H1 (cell line): ENCODE results near the gene MSTN. TPM values are rescaled to one million over a fixed set of nuclear protein-coding genes. Genes with fewer than 3 reads are reported as not detected.

Source experiments
- CHD1 ChIP-seq: IDR thresholded peaks from 2 replicates; pipeline ENCODE4 v1.6.1; 2012; ENCODE audit warnings: low read depth, low read length, improper control_type of control experiment
- CTCF ChIP-seq, 3 experiments: IDR thresholded peaks; 1 replicate in 2 of 3; 2 replicates in 1 of 3; pipeline versions ENCODE4 v1.5.1 to v1.6.1; 2011; ENCODE audit warnings: low read length in 3 of 3, mild to moderate bottlenecking in 3 of 3, inconsistent platforms in 2 of 3, low read depth in 1 of 3, moderate library complexity in 1 of 3; ENCODE audit not compliant: insufficient read depth in 1 of 3; ENCODE audit errors: control extremely low read depth in 1 of 3
- POLR2AphosphoS5 ChIP-seq: IDR thresholded peaks from 2 replicates; pipeline ENCODE4 v1.6.1; 2011; ENCODE audit warnings: low read depth, low read length
- POU5F1 ChIP-seq: IDR thresholded peaks from 2 replicates; pipeline ENCODE4 v1.6.1; 2011; ENCODE audit warnings: low read depth, mild to moderate bottlenecking, low read length, moderate library complexity
- SIN3A ChIP-seq, 2 experiments: IDR thresholded peaks in 1 of 2; conservative IDR thresholded peaks in 1 of 2; 2 replicates each; pipeline ENCODE4 v1.6.1; 2011 to 2012; ENCODE audit warnings: low read length in 2 of 2, improper control_type of control experiment in 1 of 2, low read depth in 1 of 2, mild to moderate bottlenecking in 1 of 2
- SIRT6 ChIP-seq: IDR thresholded peaks from one replicate; pipeline ENCODE4 v1.7.1; 2012; ENCODE audit warnings: low read length, inconsistent platforms
- ZNF274 ChIP-seq: IDR thresholded peaks from 2 replicates; pipeline ENCODE4 v1.7.0; 2012; ENCODE audit warnings: low read length, borderline replicate concordance; ENCODE audit errors: extremely low read depth
- polyA plus RNA-seq, 7 experiments: library from polyadenylated mRNA; depleted of rRNA in 3 of 7; stranded (reverse) in 5 of 7; unstranded in 2 of 7; fragments of >200 nt in 5 of 7; fragments of 200-250 nt in 2 of 7; gene quantifications; 1 replicate in 5 of 7; 2 replicates in 1 of 7; 4 replicates in 1 of 7; pipeline versions ENCODE4 v1.2.1 to v1.2.3, GENCODE V29; 2011 to 2013; ENCODE audit warnings: missing spikeins in 2 of 7, mixed read lengths in 2 of 7
- total RNA-seq: library from RNA; stranded (reverse); fragmentation: NEBNext Ultra II Directional; extraction: Animal tissue kit (Norgen Biotek cat#: 25700); gene quantifications from 2 replicates; pipeline ENCODE4 v1.2.1, GENCODE V29; 2021
- TF ChIP-seq, protein P1 (sequence below): fragments of 300-600 bp; sonication (generic); IDR thresholded peaks from 2 replicates; pipeline ENCODE4 v1.7.1; 2012; ENCODE audit warnings: low read length, moderate library complexity, mild to moderate bottlenecking, inconsistent platforms; ENCODE audit not compliant: insufficient replicate concordance

The MSTN gene
- total and polyA plus RNA-seq, 2 of the 8 experiments (the other 6 are each of a cell fraction or from before 2014, with no cell fraction given), result not detected

GRCh38 chr2:190052307-190052706 is 10.2 kb downstream of the MSTN start (continued):
- no peak for TF ChIP-seq CTCF (IDR thresholded peaks at IDR 0.05; ENCODE audit: control extremely low read depth in 1 of 3, insufficient read depth in 1 of 3, low read depth in 1 of 3, low read length in 3 of 3)
- no peak for TF ChIP-seq POU5F1
- TF ChIP-seq, protein P1, sequence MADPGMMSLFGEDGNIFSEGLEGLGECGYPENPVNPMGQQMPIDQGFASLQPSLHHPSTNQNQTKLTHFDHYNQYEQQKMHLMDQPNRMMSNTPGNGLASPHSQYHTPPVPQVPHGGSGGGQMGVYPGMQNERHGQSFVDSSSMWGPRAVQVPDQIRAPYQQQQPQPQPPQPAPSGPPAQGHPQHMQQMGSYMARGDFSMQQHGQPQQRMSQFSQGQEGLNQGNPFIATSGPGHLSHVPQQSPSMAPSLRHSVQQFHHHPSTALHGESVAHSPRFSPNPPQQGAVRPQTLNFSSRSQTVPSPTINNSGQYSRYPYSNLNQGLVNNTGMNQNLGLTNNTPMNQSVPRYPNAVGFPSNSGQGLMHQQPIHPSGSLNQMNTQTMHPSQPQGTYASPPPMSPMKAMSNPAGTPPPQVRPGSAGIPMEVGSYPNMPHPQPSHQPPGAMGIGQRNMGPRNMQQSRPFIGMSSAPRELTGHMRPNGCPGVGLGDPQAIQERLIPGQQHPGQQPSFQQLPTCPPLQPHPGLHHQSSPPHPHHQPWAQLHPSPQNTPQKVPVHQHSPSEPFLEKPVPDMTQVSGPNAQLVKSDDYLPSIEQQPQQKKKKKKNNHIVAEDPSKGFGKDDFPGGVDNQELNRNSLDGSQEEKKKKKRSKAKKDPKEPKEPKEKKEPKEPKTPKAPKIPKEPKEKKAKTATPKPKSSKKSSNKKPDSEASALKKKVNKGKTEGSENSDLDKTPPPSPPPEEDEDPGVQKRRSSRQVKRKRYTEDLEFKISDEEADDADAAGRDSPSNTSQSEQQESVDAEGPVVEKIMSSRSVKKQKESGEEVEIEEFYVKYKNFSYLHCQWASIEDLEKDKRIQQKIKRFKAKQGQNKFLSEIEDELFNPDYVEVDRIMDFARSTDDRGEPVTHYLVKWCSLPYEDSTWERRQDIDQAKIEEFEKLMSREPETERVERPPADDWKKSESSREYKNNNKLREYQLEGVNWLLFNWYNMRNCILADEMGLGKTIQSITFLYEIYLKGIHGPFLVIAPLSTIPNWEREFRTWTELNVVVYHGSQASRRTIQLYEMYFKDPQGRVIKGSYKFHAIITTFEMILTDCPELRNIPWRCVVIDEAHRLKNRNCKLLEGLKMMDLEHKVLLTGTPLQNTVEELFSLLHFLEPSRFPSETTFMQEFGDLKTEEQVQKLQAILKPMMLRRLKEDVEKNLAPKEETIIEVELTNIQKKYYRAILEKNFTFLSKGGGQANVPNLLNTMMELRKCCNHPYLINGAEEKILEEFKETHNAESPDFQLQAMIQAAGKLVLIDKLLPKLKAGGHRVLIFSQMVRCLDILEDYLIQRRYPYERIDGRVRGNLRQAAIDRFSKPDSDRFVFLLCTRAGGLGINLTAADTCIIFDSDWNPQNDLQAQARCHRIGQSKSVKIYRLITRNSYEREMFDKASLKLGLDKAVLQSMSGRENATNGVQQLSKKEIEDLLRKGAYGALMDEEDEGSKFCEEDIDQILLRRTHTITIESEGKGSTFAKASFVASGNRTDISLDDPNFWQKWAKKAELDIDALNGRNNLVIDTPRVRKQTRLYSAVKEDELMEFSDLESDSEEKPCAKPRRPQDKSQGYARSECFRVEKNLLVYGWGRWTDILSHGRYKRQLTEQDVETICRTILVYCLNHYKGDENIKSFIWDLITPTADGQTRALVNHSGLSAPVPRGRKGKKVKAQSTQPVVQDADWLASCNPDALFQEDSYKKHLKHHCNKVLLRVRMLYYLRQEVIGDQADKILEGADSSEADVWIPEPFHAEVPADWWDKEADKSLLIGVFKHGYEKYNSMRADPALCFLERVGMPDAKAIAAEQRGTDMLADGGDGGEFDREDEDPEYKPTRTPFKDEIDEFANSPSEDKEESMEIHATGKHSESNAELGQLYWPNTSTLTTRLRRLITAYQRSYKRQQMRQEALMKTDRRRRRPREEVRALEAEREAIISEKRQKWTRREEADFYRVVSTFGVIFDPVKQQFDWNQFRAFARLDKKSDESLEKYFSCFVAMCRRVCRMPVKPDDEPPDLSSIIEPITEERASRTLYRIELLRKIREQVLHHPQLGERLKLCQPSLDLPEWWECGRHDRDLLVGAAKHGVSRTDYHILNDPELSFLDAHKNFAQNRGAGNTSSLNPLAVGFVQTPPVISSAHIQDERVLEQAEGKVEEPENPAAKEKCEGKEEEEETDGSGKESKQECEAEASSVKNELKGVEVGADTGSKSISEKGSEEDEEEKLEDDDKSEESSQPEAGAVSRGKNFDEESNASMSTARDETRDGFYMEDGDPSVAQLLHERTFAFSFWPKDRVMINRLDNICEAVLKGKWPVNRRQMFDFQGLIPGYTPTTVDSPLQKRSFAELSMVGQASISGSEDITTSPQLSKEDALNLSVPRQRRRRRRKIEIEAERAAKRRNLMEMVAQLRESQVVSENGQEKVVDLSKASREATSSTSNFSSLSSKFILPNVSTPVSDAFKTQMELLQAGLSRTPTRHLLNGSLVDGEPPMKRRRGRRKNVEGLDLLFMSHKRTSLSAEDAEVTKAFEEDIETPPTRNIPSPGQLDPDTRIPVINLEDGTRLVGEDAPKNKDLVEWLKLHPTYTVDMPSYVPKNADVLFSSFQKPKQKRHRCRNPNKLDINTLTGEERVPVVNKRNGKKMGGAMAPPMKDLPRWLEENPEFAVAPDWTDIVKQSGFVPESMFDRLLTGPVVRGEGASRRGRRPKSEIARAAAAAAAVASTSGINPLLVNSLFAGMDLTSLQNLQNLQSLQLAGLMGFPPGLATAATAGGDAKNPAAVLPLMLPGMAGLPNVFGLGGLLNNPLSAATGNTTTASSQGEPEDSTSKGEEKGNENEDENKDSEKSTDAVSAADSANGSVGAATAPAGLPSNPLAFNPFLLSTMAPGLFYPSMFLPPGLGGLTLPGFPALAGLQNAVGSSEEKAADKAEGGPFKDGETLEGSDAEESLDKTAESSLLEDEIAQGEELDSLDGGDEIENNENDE, result no peak
- TF ChIP-seq ZNF274, result no peak
- no peak for TF ChIP-seq POLR2AphosphoS5
- no peak for TF ChIP-seq SIRT6
- no peak for TF ChIP-seq CHD1
- no peak for TF ChIP-seq SIN3A (conservative IDR thresholded peaks at IDR 0.05 in 1 of 2, IDR thresholded peaks at IDR 0.05 in 1 of 2; ENCODE audit: low read depth in 1 of 2, low read length in 2 of 2)
